Trophoblast cell (in vitro differentiated cells and primary cell): Measurements from ENCODE around the gene CTNNA1.

Experiments
- DNase-seq, 2 donors: peaks; one replicate each; pipeline ENCODE4 v3.0.0-alpha.2; 2016
- H2AFZ ChIP-seq: 2 replicates; pipeline ENCODE4 v1.6.1; 2013; ENCODE audit warnings: low read length, moderate library complexity, mild to moderate bottlenecking; ENCODE audit not compliant: insufficient read depth, poor library complexity
- H2AK5ac ChIP-seq: 2 replicates; pipeline ENCODE4 v1.6.1; 2013; ENCODE audit warnings: mild to moderate bottlenecking, low read length
- H2BK120ac ChIP-seq: 2 replicates; pipeline ENCODE4 v1.6.1; 2013; ENCODE audit warnings: low read length, mild to moderate bottlenecking, moderate library complexity; ENCODE audit not compliant: insufficient read depth, poor library complexity
- H2BK12ac ChIP-seq: 2 replicates; pipeline ENCODE4 v1.6.1; 2013; ENCODE audit warnings: mild to moderate bottlenecking, low read length, moderate library complexity
- H2BK5ac ChIP-seq: 2 replicates; pipeline ENCODE4 v1.6.1; 2013; ENCODE audit warnings: low read length, low read depth, moderate library complexity, mild to moderate bottlenecking; ENCODE audit not compliant: poor library complexity
- H3K14ac ChIP-seq: 2 replicates; pipeline ENCODE4 v1.6.1; 2013; ENCODE audit warnings: mild to moderate bottlenecking, low read length
- H3K18ac ChIP-seq: 2 replicates; pipeline ENCODE4 v1.6.1; 2013; ENCODE audit warnings: mild to moderate bottlenecking, low read length
- H3K23ac ChIP-seq: 2 replicates; pipeline ENCODE4 v1.6.1; 2013; ENCODE audit warnings: low read length
- H3K27ac ChIP-seq: 2 replicates; pipeline ENCODE4 v1.5.1; 2013; ENCODE audit warnings: low read depth, mild to moderate bottlenecking, inconsistent platforms, low read length, moderate library complexity
- H3K27me3 ChIP-seq: 2 replicates; pipeline ENCODE4 v1.6.1; 2013; ENCODE audit warnings: inconsistent platforms, mild to moderate bottlenecking, low read length, moderate library complexity; ENCODE audit not compliant: insufficient read depth
- H3K36me3 ChIP-seq, 2 experiments: 1 replicate in 1 of 2; 2 replicates in 1 of 2; pipeline ENCODE4 v1.6.1; 2013; ENCODE audit warnings: low read length in 2 of 2, mild to moderate bottlenecking in 2 of 2, moderate library complexity in 1 of 2; ENCODE audit not compliant: insufficient read depth in 2 of 2, control insufficient read depth in 1 of 2
- H3K4ac ChIP-seq: 2 replicates; pipeline ENCODE4 v1.6.1; 2013; ENCODE audit warnings: low read depth, mild to moderate bottlenecking, low read length, moderate library complexity
- H3K4me1 ChIP-seq, 2 experiments: 1 replicate in 1 of 2; 2 replicates in 1 of 2; pipeline ENCODE4 v1.6.1; 2013; ENCODE audit warnings: low read length in 2 of 2, mild to moderate bottlenecking in 2 of 2, moderate library complexity in 1 of 2; ENCODE audit not compliant: insufficient read depth in 2 of 2, control insufficient read depth in 1 of 2
- H3K4me2 ChIP-seq: 2 replicates; pipeline ENCODE4 v1.6.1; 2013; ENCODE audit warnings: inconsistent platforms, mild to moderate bottlenecking, low read length, moderate library complexity
- H3K4me3 ChIP-seq: 2 replicates; pipeline ENCODE4 v1.5.1; 2013; ENCODE audit warnings: mild to moderate bottlenecking, low read depth, low read length, inconsistent platforms
- H3K79me1 ChIP-seq: one replicate; pipeline ENCODE4 v1.6.1; 2013; ENCODE audit warnings: low read length
- H3K79me2 ChIP-seq: 2 replicates; pipeline ENCODE4 v1.6.1; 2013; ENCODE audit warnings: low read length, mild to moderate bottlenecking; ENCODE audit not compliant: control insufficient read depth, insufficient read depth, poor library complexity
- H3K9ac ChIP-seq: 2 replicates; pipeline ENCODE4 v1.6.1; 2013; ENCODE audit warnings: mild to moderate bottlenecking, low read length
- H3K9me3 ChIP-seq: 2 replicates; pipeline ENCODE4 v1.6.1; 2013; ENCODE audit warnings: low read depth, mild to moderate bottlenecking, control low read depth, inconsistent platforms, low read length; ENCODE audit not compliant: insufficient read depth
- H4K12ac ChIP-seq: 2 replicates; pipeline ENCODE4 v1.6.1; 2013; ENCODE audit warnings: low read depth, mild to moderate bottlenecking, low read length, moderate library complexity
- H4K8ac ChIP-seq: 2 replicates; pipeline ENCODE4 v1.6.1; 2013; ENCODE audit warnings: low read depth, mild to moderate bottlenecking, low read length, moderate library complexity
- H4K91ac ChIP-seq: one replicate; pipeline ENCODE4 v1.6.1; 2013; ENCODE audit warnings: low read depth, mild to moderate bottlenecking, low read length, moderate library complexity
- whole genome bisulfite sequencing: extraction: QIAGEN DNeasy Blood & Tissue Kit; methylation state at CpG from one replicate; pipeline ENCODE4 v1.1.7; 2013; ENCODE audit warnings: missing lambda C conversion rate; ENCODE audit not compliant: insufficient read length, insufficient coverage; ENCODE audit errors: extremely low coverage; 5-methylcytosine and 5-hydroxymethylcytosine counted together

The CTNNA1 gene

DNA sequence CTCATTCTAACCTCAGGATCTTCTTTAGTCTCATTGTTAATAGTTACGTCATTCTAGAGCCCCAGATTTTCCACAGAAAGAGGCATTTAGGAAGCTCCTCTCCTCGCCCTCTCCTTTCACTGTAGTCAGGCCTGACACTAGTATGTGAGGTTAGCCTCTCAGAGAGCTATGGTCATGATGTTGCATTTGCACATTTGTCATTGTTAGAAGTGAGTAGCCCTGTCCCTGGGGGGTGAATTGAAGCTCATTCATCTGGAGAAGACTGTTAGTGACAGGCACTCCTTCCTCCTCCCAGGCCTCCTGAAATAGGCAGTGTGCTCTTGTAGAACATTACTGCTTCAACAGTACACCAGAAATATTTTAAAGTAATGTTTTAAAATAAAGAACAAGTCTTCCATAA, 148.5 kb downstream of the CTNNA1 start:
- H2AFZ ChIP-seq = no peak overlapping the region
- H3K23ac ChIP-seq = no peak overlapping the region
- no peaks in the 10 kb centered on the region for H3K9me3 ChIP-seq
- H2BK5ac ChIP-seq = no peak overlapping the region
- H3K79me1 ChIP-seq = peaks cover 3% of the 10 kb centered on the region
- no peaks in the 10 kb centered on the region for H3K79me2 ChIP-seq
- no peak overlapping the region for H3K9ac ChIP-seq
- H2BK120ac ChIP-seq = no peak overlapping the region
- no peak overlapping the region for H3K4me2 ChIP-seq
- H2AK5ac ChIP-seq = no peak overlapping the region
- no peak overlapping the region for H4K91ac ChIP-seq
- H3K4ac ChIP-seq = no peak overlapping the region
- no peak overlapping the region for H3K18ac ChIP-seq
- no peak overlapping the region for H3K27ac ChIP-seq
- no peak overlapping the region for H3K4me3 ChIP-seq
- peaks cover 5 to 14% of the 10 kb centered on the region in 2 experiments for H3K36me3 ChIP-seq
- H3K27me3 ChIP-seq = no peaks in the 10 kb centered on the region
- peaks cover 14 to 19% of the 10 kb centered on the region in 2 experiments for H3K4me1 ChIP-seq
- no peak overlapping the region for H3K14ac ChIP-seq
- H4K12ac ChIP-seq = no peak overlapping the region
- no peak overlapping the region for H2BK12ac ChIP-seq
- no CpG with 5 or more reads among the region's 2 CpGs for WGBS
- DNase-seq = no peak
- no peak overlapping the region for H4K8ac ChIP-seq

DNA sequence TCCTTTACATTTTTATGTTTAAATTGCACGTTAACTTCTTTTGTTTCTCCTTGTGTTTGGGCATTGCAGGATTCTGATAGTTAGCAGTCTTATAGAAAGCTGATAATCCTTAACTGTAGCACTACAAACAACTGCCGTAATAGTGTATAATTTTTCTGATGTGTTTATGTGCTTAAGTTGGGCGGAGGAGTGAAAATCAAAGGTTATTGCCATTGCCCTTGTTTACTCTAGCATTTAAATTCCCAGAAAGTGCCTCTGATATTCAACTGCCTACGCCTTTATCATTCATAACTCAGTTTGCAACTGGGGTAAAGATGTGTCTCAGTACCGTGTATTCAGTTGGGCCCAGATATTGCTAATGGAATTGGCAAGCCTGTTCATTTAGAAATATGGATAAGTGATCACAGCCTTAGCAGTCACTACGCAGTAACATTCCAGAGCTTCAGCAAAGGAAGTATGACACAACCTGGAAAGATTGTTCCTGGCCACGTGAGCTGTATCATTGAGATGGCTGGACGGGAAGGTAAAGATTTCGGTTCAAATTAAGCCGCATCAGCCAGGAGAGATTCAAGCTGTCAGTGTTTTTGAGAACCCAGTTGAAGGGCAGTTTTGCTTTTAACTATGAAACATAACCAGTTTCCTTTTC, 150.0 kb downstream of the CTNNA1 start:
- peak; percentile 40 to 76 for DNase-seq
- no CpG with 5 or more reads among the region's 10 CpGs for WGBS

DNA sequence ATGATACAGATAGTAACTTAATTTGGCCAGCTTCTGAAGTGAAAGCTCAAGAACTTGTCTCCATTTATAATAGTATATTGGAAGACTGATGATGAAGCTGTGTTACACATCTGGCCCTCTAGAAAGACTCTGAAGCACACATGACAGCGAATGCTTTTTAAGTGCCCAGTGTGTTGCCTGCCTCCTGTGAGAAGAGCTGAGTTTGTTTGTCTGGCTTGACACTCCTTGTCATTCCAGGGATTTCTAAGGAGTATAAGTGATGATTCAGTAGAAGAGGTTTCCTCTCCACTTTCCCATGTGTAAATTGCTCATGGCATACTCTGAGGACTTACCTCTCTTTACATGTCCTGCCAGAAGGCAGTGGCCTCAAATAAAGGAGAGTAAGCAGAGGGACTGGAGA, 152.3 kb downstream of the CTNNA1 start:
- peaks cover 12 to 20% of the 10 kb centered on the region in 2 experiments for H3K36me3 ChIP-seq
- no peak overlapping the region for H3K18ac ChIP-seq
- H2BK5ac ChIP-seq = no peak overlapping the region
- H3K9ac ChIP-seq = no peak overlapping the region
- no peak overlapping the region for H3K14ac ChIP-seq
- no peak overlapping the region for H3K4ac ChIP-seq
- DNase-seq = peak; percentile 64 to 82
- H3K79me2 ChIP-seq = no peaks in the 10 kb centered on the region
- no peak overlapping the region for H2AK5ac ChIP-seq
- no peak overlapping the region for H3K23ac ChIP-seq
- H3K9me3 ChIP-seq = no peaks in the 10 kb centered on the region
- H3K4me1 ChIP-seq = peaks cover 14 to 17% of the 10 kb centered on the region in 2 experiments
- H3K27me3 ChIP-seq = no peaks in the 10 kb centered on the region
- no peak overlapping the region for H2BK12ac ChIP-seq
- H4K8ac ChIP-seq = no peak overlapping the region
- H4K12ac ChIP-seq = no peak overlapping the region
- H3K4me2 ChIP-seq = no peak overlapping the region
- H3K79me1 ChIP-seq = peaks cover 3% of the 10 kb centered on the region
- no peak overlapping the region for H3K27ac ChIP-seq
- H2BK120ac ChIP-seq = no peak overlapping the region
- H3K4me3 ChIP-seq = no peak overlapping the region
- no peak overlapping the region for H2AFZ ChIP-seq
- H4K91ac ChIP-seq = no peak overlapping the region
- whole genome bisulfite sequencing = no CpG with 5 or more reads among the region's 1 CpG

More for the DNA sequence above, 150.0 kb downstream of the CTNNA1 start:
- peaks cover 14 to 19% of the 10 kb centered on the region in 2 experiments for H3K4me1 ChIP-seq
- H4K91ac ChIP-seq = no peak overlapping the region
- no peak overlapping the region for H3K14ac ChIP-seq
- H3K27ac ChIP-seq = no peak overlapping the region
- H3K4me2 ChIP-seq = peak overlapping the region; percentile 29
- no peak overlapping the region for H3K23ac ChIP-seq
- no peak overlapping the region for H4K8ac ChIP-seq
- no peak overlapping the region for H2AFZ ChIP-seq
- H3K79me2 ChIP-seq = no peaks in the 10 kb centered on the region
- no peaks in the 10 kb centered on the region for H3K9me3 ChIP-seq
- H3K79me1 ChIP-seq = peaks cover 3% of the 10 kb centered on the region
- H2BK12ac ChIP-seq = no peak overlapping the region
- no peak overlapping the region for H4K12ac ChIP-seq
- H2BK5ac ChIP-seq = no peak overlapping the region
- H3K27me3 ChIP-seq = no peaks in the 10 kb centered on the region
- no peak overlapping the region for H3K4ac ChIP-seq
- no peak overlapping the region for H3K18ac ChIP-seq
- H3K4me3 ChIP-seq = no peak overlapping the region
- peaks cover 9 to 15% of the 10 kb centered on the region in 2 experiments for H3K36me3 ChIP-seq
- no peak overlapping the region for H2AK5ac ChIP-seq
- no peak overlapping the region for H2BK120ac ChIP-seq
- H3K9ac ChIP-seq = no peak overlapping the region

DNA sequence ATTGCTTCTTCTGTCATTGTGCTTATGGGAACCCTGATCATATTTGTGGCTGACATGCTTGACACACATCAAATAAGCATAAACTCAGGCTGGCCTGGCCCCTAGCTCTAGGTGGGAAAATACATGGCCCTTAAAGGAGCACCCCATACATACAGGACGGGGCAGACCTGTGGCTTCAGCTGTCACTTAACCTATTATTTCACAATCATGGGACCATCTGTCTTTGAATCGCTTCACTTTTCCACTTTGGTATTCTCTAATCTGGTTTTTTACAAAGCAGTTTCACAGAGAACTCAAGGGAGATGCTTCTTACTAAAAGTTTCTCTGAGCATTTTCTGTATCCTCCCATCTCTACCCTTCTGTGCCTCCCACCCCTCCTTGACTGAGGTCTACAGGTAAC, 156.5 kb downstream of the CTNNA1 start:
- Histone ChIP-seq H4K91ac (no peak overlapping the region), H2AFZ (no peak overlapping the region), H3K4me2 (no peak overlapping the region), H3K4me3 (no peak overlapping the region), H4K8ac (no peak overlapping the region), H3K23ac (no peak overlapping the region), H3K27me3 (no peaks in the 10 kb centered on the region), H3K79me1 (no peaks in the 10 kb centered on the region), H4K12ac (no peak overlapping the region), H2AK5ac (no peak overlapping the region), H3K27ac (no peak overlapping the region), H2BK120ac (no peak overlapping the region), H2BK5ac (no peak overlapping the region), H3K4me1 (peaks cover 3% of the 10 kb centered on the region in 2 experiments), H3K18ac (no peak overlapping the region), H3K36me3 (peaks cover 15 to 19% of the 10 kb centered on the region in 2 experiments), H3K14ac (no peak overlapping the region), H2BK12ac (no peak overlapping the region), H3K79me2 (no peaks in the 10 kb centered on the region), H3K9ac (no peak overlapping the region), H3K9me3 (no peaks in the 10 kb centered on the region), H3K4ac (no peak overlapping the region)
- no CpG with 5 or more reads among the region's 2 CpGs for WGBS
- DNase-seq = no peak
